Amniotic stem cell (primary cell): ENCODE measurements around the gene TRRAP.

ENCODE experiments used
- DNase-seq: peaks from one replicate; lab custom pipeline; 2025; lab: John Stamatoyannopoulos, UW

TRRAP gene

GRCh38 chr7:98902523-98902922 lies 24.2 kb downstream of the TRRAP start:
- no peak for DNase-seq

GRCh38 chr7:98903246-98903645 lies 24.9 kb downstream of the TRRAP start:
- no peak for DNase-seq

- DNase-seq: no peak
Measured at GRCh38 chr7:98907570-98907969, 29.2 kb downstream of the TRRAP start.

- no peak for DNase-seq
Measured at GRCh38 chr7:98908585-98908984, 30.3 kb downstream of the TRRAP start.

- no peak for DNase-seq
Measured at GRCh38 chr7:98909487-98909886, 31.2 kb downstream of the TRRAP start.

GRCh38 chr7:98910427-98910826 lies 32.1 kb downstream of the TRRAP start:
- no peak for DNase-seq

- DNase-seq: no peak
Measured at GRCh38 chr7:98911916-98912315, 33.6 kb downstream of the TRRAP start.

GRCh38 chr7:98913026-98913425 lies 34.7 kb downstream of the TRRAP start:
- no peak for DNase-seq

- no peak for DNase-seq
Measured at GRCh38 chr7:98913612-98914011, 35.3 kb downstream of the TRRAP start.

- no peak for DNase-seq
Measured at GRCh38 chr7:98917331-98917730, 39.0 kb downstream of the TRRAP start.

GRCh38 chr7:98921608-98922372 lies 43.5 kb downstream of the TRRAP start:
- DNase-seq: no peak

GRCh38 chr7:98922392-98923187 lies 44.3 kb downstream of the TRRAP start:
- DNase-seq: no peak

- DNase-seq: no peak
Measured at GRCh38 chr7:98923512-98923911, 45.2 kb downstream of the TRRAP start.

GRCh38 chr7:98927125-98927524 lies 48.8 kb downstream of the TRRAP start:
- DNase-seq: no peak

- no peak for DNase-seq
Measured at GRCh38 chr7:98930464-98930863, 52.1 kb downstream of the TRRAP start.

- DNase-seq: no peak
Measured at GRCh38 chr7:98930921-98931320, 52.6 kb downstream of the TRRAP start.

GRCh38 chr7:98933321-98933720 lies 55.0 kb downstream of the TRRAP start:
- DNase-seq: no peak

GRCh38 chr7:98934267-98934666 lies 55.9 kb downstream of the TRRAP start:
- no peak for DNase-seq

- no peak for DNase-seq
Measured at GRCh38 chr7:98935811-98936210, 57.5 kb downstream of the TRRAP start.

GRCh38 chr7:98943336-98943735 lies 65.0 kb downstream of the TRRAP start:
- DNase-seq: no peak

- no peak for DNase-seq
Measured at GRCh38 chr7:98944386-98944785, 66.1 kb downstream of the TRRAP start.

GRCh38 chr7:98945852-98946251 lies 67.5 kb downstream of the TRRAP start:
- DNase-seq: no peak

GRCh38 chr7:98946389-98946788 lies 68.1 kb downstream of the TRRAP start:
- DNase-seq: no peak
